T-helper 1 cell treated with Interleukin-12 subunit alpha and Interleukin-12 subunit beta and Interleukin-4 antibody, amounts not matched to agents 30 ng/mL and 1 ng/mL, for 36 hours (primary cell): ENCODE results near the gene ARHGAP15. TPM values are rescaled to one million over a fixed set of nuclear protein-coding genes. Genes with fewer than 3 reads are reported as not detected.

Experiments
- intact Hi-C: fragments of 100-400 bp; cut with micrococcal nuclease; formaldehyde crosslinking; loops from one replicate; pipeline ENCODE4 v1.15.1; 2024
- total RNA-seq: library from RNA; stranded (reverse); gene quantifications from 2 replicates; pipeline ENCODE4 v1.2.3, GENCODE V29; 2022

The ARHGAP15 gene
- total RNA-seq, 1 donor from 2014 or later: 178 TPM

DNA sequence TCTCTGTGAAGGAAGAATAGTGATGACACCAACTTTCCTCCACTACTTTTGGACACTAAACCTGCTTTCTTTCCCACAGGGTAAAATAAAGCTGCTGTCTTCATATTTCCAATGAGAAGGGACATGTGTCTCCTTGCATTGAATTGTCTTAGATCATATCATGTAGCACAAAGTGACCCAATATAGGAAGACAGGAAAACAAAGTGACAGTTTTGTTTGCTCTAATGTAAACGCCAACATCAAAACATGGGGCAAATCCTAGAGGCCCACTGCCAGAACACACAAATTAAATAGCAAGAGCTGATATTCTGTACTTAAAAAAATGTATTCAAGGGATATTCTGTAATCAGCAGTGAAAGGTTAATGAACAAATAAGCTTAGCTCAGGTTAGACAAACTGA, 36.1 kb downstream of the ARHGAP15 start:
- intact Hi-C loops: no loop called here

DNA sequence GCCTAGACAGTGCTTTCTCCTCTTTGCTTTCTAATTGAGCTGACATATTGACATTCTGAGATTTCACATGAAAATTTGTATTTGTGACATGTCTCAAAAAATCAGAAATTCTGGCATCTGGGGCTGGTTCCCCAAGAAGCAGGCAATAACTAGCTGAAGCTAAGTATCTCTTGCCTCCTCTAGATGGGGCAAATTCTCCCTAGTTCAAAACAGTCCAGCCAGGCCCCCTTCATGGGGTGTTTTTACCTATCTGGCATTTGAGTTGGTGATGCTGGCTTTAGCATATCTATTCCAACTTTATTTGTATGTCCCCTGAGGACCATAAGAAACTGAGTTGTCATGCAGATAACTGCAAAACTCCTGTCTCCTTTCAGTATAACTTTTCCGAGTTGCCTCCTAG, 39.9 kb downstream of the ARHGAP15 start:
- intact Hi-C loops: no loop called here

DNA sequence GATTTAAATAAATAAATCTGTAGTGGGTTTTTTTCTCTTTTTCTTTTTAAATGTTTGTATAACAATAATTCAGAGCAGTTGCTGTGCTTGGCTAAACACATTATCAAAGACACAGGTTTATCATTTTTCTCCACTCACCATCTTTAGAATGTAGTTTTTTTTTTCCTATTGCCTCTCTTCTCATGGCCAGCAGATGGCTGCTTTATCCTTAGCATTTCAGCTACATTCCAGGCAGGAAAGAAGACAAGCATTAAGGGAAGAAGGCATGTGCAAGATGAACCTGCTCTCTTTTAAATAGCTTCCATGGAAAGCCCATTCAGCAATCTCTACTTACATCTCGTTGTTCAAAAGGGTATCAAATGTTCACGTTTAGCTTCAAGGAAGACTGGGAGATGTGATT, 42.6 kb downstream of the ARHGAP15 start:
- intact Hi-C loops: no loop called here

DNA sequence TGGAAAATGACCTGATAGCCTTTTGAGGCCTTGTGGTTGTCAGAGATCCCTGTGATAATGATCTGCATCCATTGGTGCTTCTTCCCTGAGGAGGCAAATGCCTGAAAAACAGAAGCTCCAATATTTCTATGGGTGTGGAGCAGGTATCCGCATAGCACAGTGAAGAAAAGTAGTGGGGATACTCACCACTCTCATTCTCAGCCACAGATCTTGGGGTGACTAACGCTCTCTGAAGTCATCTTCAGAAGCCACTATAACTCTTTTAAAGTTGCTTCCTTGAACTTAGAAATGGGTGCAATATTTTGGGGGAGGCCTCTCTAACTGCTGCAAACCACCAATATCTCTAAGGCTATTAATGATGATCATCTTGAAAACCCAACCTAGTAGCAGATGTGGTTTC, 46.2 kb downstream of the ARHGAP15 start:
- intact Hi-C loops: no loop called here

DNA sequence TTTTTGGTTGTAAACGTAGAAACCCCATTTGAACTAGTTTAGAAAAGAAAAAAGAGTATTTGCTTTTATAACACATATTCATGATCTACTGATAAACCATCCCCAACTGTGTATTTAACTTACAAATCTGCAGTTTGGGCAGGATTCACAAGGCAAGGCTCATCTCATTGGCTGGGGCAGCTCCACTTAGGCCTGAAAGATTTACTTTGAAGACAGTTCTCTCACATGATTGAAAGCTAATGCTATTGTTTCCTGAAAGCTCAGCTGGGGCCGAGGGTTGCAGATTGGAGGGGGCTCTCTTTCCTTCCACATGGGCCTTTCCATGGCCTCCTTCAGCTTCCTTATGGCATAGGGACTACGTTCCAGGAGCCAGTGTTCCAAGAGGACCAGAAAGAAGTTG, 47.4 kb downstream of the ARHGAP15 start:
- intact Hi-C loops: loop anchor here (1.0 to 2.0 kb wide), 4 partner anchors 14 to 83 kb away; no protein-coding TSS in a partner anchor

DNA sequence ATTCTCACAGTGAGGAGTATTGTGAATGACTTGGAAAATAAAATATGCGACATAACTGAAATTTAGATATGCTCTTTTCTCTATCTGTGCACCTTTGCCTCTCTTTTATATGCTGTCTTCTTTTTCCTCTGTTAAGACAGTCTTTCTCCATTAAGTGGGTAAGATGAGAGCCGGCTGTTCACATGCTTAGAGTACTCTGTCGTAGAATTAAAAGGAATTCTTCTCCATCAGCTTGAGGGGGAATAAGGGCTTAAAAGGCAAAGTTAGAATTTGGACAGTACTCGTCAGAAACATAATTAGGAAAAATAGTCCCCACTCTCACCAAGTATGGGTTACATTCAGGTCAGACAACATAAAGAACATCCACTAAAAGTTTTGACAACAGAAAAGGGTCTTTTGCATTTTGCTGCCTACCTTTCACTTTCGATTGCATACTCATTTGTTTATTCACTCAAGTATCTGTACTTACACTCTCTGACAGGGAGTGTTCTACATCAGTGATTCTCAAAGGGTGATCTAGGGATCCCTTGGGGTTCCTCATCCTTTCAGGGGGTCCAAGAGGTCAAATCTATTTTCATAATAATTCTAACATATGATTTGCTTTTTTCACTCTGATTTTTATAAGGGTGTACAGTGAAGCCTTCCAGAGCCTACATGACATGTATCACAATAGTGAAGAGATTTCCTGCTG, 48.0 kb downstream of the ARHGAP15 start:
- intact Hi-C loops: loop anchor here (1.0 to 2.0 kb wide), 4 partner anchors 15 to 82 kb away; no protein-coding TSS in a partner anchor

DNA sequence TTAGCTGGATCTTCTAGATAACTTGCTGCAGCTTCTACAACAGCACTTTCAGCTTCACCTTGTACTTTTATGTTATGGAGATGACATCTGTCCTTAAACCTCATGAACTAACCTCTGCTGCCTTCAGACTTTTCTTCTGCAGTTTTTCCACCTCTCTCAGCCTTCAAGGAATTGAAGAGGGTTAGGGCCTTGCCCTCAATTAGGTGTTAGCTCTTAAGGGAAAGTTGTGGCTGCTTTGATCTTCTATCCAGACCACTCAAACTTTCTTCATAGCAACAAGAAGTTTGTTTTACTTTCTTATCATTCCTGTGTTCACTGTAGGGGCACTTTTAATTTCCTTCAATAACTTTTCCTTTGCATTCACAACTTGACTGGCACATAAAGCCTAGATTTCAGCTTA, 52.3 kb downstream of the ARHGAP15 start:
- intact Hi-C loops: no loop called here

DNA sequence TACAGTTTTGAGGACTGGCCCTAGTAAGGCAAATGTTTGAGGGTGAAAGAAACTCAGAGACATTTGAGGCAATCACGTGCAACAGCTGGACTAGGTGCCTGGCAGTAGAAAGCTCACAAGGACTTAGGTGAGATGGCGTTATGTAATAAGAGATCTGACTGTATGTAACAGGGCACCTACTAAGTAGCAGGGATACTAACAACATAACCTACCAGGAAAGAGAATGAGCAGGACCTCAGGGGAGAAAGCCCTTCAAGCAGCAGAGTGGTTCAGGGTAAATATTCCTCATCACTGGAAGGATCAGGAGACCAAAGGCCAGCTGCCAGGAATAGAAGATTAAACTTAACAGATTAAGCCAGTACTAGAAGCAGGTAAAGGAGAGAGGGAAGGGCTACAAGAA, 53.4 kb downstream of the ARHGAP15 start:
- intact Hi-C loops: loop anchor here (1.0 kb wide), 1 partner anchor 10 kb away; no protein-coding TSS in a partner anchor

DNA sequence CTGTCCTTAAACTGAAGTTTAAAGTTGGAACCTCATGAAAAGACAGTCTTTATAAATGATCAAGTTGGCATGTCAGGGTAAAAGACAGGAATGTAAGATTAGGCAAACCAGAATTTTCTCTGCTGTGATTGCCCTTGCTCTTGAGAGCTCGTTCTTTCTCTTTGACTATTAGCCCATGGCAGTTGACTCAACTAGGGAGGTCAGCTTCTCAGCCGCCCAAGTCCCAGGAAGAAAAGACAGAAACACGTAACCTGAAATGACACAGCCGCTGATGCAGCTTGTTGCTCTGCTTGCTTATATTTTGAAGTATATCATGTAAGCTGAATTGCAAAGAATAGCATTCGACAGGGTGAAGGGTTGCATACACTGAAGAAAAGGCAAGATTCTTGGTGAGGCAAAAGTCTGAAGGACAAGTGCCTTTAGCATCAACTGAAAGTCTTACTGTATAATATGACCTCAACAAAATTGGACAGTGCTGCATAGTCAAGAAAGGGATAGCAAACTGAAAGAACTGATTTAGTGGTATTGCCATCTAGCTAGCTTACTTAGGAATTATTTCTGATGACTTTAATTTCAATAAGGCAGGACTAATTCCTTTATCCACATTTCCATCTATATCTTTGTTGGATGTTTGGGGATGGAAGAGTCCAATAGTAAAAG, 54.7 kb downstream of the ARHGAP15 start:
- intact Hi-C loops: loop anchor here (1.0 to 2.0 kb wide), 2 partner anchors 8 to 21 kb away; no protein-coding TSS in a partner anchor

DNA sequence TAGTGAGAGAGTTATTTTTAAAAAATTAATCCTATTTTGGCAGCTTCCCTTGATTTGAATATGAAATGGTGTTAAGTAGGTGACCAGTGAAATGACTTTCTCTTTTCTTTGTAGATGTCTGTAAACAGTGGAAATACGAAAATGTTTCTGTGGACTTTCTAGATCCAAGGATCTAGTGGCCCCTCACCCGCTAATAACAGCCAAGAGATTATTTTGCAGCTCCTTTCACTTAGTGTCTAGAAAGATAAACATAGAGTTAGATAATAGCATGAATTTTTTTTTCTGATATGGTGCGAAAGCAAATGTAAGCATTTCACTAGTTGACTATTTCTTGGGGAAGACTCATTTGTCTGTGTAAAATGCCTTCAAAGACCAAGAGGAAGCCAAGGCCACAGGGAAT, 57.7 kb downstream of the ARHGAP15 start:
- intact Hi-C loops: no loop called here

DNA sequence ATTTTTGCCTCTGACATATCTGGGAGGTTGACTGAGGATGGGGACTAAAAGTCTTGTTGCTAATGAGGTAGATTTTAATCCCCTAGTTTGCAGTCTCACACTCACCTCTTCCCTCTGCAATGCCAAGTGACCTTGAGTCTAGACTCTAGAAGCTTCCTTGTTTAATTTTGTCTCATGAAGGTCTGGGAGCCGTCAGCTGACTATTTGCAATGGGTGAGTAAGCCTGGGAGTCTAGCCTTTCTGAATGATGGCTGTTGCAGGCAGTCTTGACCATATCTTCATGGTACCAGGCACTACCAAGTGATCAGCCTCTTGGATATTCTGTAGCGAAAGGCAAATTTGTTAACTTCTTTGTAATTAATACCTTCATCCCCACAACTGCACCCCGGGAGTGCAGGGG, 61.2 kb downstream of the ARHGAP15 start:
- intact Hi-C loops: loop anchor here (2.0 kb wide), 1 partner anchor 28 kb away; no protein-coding TSS in a partner anchor

DNA sequence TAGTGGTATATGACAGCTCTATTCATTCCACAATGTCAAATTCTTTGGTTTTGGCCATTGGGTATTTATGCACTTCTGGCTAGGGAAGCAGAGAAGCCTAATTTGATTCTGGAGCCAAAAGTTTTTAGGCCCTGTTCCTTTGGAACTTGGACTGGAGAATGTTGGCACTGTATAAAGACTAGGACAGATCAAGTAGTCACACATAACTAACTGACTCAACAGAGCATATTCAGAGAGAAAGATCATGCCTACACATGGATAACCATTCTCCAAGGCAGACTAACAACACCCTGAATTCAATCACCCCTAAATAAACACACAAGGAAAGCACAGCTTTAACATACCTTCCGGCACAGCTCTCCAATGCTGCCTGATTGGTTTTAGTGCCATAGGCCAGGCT, 62.9 kb downstream of the ARHGAP15 start:
- intact Hi-C loops: loop anchor here (1.0 kb wide), 1 partner anchor 9 kb away; no protein-coding TSS in a partner anchor

DNA sequence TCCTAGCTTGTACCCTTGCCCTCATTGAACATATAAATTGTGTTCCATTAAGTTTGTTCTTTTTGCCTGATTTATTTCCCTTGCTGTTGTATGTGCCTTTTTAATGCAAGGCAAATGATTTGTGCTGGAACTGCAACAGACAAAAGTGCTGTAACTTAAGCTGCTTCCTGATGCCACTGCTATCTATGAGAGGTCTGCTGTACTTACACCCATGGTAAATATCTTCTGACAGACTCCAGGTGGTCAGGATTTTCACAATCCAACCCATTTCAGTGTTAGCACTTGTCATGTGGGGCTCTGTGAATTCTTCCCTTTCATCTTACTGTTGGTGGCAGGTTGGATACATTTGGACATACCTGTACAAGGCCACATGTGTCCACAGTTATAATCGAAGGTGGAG, 63.5 kb downstream of the ARHGAP15 start:
- intact Hi-C loops: loop anchor here (1.0 kb wide), 1 partner anchor 9 kb away; no protein-coding TSS in a partner anchor

DNA sequence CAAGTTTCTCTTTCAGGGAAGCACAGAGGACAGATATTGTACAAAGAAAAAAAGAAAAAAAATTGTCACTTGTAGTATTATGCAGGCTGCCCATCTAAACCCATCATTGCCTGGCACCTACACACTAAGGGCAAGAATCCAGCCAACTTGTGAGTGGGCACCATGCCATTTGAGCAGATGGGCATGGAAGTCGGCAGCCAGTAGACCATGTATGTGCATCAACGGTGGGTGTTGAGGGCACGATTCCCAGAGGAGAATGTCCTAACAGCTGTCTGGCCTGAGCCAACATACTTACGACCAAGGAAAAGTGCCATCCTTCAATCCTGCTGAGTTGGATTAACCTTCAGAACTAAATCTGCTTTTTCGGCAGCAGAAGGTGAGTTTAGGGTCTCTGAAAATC, 63.9 kb downstream of the ARHGAP15 start:
- intact Hi-C loops: no loop called here

DNA sequence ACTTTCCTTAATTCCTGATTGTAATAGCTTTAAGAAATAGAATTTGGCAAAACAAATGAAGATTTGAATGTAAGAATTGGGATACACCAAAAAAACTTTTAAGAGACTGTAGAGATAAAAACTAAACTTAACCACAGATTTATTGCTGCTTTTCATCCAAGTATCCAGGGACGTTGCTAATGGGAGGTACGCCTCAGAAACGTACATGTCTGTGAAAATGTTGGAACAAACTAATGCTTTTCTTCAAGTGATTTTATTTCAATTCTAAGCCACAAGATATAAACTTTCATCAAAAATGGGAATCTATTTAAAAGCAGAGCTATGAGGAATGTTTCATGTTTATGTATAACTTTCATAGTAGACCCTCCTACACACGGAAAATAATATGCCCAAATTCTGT, 66.3 kb downstream of the ARHGAP15 start:
- intact Hi-C loops: no loop called here

DNA sequence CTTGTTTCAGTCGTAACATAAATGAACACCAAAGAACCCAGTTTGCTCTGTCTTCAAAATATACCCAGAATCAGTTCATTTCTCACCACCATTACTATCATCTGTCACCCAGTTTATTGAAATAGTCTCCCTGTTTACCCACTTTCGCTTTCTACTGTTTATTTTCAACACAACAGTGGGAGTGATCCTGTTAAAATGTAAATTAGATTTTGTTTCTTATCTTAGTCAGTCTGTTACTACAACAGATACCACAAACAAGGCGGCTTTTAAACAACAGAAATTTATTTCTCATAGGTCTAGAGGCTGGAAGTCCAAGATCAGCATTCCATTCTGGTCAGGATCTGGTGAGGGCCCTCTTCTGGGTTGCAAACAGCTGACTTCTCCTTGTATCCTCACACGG, 74.8 kb downstream of the ARHGAP15 start:
- intact Hi-C loops: loop anchor here (2.0 kb wide), 1 partner anchor 19 kb away; no protein-coding TSS in a partner anchor

DNA sequence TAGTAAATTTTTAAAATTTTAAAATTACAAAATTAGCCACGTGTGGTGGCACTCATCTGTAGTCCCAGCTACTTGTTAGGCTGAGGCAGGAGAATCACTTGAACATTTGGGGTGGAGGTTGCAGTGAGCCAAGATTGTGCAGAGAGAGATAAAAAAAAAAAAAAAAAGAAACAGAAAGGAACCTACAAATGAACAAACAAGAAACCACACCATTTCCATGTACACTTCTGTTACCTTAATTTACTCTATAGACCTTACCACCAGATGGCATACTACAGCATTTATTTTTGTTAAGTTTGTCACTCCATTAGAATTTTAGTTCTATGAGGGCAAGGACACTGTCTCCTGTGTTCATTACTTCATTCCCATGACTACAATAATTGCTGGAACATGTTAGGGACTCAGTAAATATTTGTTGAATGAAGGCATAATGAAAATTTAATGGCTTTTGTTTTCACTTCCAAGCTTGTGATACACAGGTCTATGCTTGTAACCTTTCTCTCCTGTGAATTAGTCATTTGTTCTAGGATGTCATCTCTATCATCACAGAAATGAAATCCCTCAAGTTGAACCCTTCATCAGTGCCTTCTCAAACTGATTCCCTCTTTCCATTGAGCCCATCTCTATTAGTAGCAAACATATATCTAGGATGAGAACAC, 76.0 kb downstream of the ARHGAP15 start:
- intact Hi-C loops: loop anchor here (1.0 to 2.0 kb wide), 9 partner anchors 17 to 171 kb away; partner anchors contain the start of gene ARHGAP15

DNA sequence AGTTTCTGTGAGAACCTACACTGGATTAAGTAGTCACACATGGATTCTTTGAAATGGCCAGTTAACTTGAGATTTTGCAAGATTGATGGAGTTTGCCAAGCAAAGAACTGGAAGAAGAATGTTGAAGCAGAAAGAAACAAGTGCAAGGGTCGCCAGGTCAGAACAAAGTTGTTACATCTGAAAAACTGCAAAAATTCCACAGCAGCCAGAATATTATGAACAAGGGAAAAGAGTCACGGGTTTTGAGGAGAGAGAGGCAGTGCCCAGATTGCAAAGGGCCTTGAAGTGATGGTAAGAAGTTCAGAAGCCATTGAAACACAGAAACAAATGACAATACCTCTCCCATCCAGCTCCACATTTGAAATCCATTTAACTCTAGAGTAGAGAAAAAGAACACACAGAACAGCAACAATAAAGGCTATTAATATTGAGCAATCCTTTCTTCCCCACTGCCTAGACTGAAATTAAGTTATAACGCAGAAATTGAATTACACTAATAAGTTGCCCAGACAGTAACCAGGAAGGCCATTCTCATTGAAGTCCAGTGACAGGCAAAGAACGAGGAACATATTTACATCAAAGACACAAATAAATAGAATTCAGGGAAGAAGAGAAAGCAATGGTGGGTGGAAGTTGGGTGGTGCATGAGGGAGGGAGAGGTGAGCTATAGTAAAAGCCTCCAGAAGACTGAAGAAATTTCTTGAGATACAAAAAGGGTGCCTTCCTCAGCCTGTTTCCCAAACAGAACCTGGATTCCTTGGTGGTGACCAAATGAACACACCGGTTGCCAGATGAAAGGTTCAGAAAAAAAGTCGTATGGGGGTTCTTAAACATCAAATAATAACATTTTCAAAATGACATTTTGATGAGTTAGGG, 80.6 kb downstream of the ARHGAP15 start:
- intact Hi-C loops: no loop called here

DNA sequence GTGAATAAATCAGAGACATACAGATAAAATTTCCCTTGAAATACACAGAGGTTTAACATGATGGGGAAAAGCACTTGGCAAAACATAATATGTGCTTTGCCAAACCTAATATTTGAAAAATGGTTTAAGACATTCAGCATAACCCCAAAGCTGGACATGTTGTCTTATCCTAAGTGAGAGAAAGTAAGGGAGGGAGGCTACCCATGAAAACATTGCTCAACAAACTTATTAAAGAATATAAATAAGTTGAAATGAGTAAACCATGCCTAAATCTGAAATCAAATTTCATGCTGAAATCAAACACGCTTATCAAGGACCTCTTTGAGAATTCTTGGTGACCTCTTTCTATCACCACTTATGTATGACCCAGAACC, 81.2 kb downstream of the ARHGAP15 start:
- intact Hi-C loops: no loop called here

DNA sequence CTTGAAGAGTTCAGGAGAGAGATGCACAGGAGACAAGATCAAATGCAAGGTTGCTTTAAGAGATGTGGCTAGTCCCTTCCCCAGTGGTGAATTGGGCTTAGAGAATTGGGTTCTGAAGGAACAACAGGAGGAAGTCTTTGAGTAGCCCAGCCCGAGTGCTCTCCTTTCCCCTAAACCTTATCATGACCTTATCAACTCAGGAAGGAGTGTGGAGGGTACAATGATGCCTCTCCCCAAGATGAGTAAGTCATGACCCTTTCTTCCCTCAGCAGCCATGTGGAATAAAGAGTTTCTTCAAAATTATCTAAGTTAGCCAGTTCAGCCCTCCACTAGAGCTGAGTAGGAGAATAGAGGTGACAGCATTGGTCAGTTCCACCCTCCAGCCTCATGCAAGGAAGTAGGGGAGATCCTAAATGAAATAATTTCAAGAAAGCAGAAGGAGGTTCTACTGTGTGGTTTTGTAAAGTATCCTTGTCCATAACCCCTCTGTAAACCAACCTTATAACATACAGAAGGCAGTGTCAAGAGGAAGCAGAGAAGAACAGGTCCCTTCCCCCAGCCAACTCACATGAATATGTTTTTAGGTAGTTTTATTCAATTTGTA, 88.4 kb downstream of the ARHGAP15 start:
- intact Hi-C loops: loop anchor here (2.0 kb wide), 1 partner anchor 27 kb away; no protein-coding TSS in a partner anchor
